ENCODE data around the gene HSPA4L. TPM values are rescaled to one million over a fixed set of nuclear protein-coding genes. Genes with fewer than 3 reads are reported as not detected.

HSPA4L gene
- total RNA-seq, 4 donors from 2014 or later: 0.88 to 1.6 (median 1.3) TPM

GRCh38 chr4:127756906-127757305, 25.2 kb upstream of the HSPA4L start:
- TF ChIP-seq, protein P1, sequence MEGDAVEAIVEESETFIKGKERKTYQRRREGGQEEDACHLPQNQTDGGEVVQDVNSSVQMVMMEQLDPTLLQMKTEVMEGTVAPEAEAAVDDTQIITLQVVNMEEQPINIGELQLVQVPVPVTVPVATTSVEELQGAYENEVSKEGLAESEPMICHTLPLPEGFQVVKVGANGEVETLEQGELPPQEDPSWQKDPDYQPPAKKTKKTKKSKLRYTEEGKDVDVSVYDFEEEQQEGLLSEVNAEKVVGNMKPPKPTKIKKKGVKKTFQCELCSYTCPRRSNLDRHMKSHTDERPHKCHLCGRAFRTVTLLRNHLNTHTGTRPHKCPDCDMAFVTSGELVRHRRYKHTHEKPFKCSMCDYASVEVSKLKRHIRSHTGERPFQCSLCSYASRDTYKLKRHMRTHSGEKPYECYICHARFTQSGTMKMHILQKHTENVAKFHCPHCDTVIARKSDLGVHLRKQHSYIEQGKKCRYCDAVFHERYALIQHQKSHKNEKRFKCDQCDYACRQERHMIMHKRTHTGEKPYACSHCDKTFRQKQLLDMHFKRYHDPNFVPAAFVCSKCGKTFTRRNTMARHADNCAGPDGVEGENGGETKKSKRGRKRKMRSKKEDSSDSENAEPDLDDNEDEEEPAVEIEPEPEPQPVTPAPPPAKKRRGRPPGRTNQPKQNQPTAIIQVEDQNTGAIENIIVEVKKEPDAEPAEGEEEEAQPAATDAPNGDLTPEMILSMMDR (IDR thresholded peaks at IDR 0.05; ENCODE audit: low read depth): no peak

GRCh38 chr4:127759228-127759820, 22.8 kb upstream of the HSPA4L start:
- TF ChIP-seq, protein P1 (IDR thresholded peaks at IDR 0.05; ENCODE audit: low read depth): no peak

- TF ChIP-seq, protein P1 (IDR thresholded peaks at IDR 0.05; ENCODE audit: low read depth): no peak
These were observed 22.2 kb upstream of the HSPA4L start for GRCh38 chr4:127759893-127760292.

- TF ChIP-seq, protein P1 (IDR thresholded peaks at IDR 0.05; ENCODE audit: low read depth): no peak
These were observed 10.4 kb upstream of the HSPA4L start for GRCh38 chr4:127771535-127772275.

DNA sequence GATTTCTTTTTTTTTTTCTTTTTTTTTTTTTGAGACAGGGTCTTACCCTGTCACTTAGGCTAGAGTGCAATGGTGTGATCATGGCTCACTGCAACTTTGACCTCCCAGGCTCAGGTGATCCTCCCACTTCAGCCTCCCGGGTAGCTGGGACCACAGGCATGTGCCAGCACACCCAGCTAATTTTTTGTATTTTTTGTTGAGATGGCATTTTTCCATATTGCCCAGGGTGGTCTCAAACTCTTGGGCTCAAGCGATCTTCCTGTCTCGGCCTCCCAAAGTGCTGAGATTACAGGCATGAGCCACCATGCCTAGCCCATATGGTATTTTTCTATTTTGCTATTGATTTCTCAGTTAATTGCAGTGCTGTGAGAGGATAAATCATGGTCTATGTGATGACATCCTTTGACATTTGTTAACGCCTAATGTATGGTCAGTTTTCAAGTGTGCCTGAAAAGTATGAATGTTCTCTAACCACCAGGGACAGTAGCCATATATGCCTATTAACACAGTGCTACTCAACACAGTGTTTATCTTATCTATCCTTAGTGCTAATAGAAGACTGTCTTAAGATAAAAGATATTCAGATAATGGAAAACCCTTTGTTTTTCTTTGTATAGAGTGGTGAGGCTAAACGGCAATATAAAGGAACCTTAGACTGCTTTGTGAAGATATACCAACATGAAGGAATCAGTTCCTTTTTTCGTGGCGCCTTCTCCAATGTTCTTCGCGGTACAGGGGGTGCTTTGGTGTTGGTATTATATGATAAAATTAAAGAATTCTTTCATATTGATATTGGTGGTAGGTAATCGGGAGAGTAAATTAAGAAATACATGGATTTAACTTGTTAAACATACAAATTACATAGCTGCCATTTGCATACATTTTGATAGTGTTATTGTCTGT, 9.1 kb upstream of the HSPA4L start:
- TF ChIP-seq, protein P1 (IDR thresholded peaks at IDR 0.05; ENCODE audit: low read depth): no peak

GRCh38 chr4:127775843-127776242, 6.3 kb upstream of the HSPA4L start:
- TF ChIP-seq, protein P1 (IDR thresholded peaks at IDR 0.05; ENCODE audit: low read depth): no peak

GRCh38 chr4:127776620-127777019, 5.5 kb upstream of the HSPA4L start:
- TF ChIP-seq, protein P1 (IDR thresholded peaks at IDR 0.05; ENCODE audit: low read depth): no peak
